GM18511 (cell line): ENCODE data around the gene SPTB.

Experiments used
- ATAC-seq: cut with Tn5 transposase; IDR thresholded peaks from one replicate; pipeline ENCODE4 v1.9.1; 2021; ENCODE audit warnings: mild to moderate bottlenecking, moderate library complexity; ENCODE audit not compliant: unreplicated experiment

SPTB gene

DNA sequence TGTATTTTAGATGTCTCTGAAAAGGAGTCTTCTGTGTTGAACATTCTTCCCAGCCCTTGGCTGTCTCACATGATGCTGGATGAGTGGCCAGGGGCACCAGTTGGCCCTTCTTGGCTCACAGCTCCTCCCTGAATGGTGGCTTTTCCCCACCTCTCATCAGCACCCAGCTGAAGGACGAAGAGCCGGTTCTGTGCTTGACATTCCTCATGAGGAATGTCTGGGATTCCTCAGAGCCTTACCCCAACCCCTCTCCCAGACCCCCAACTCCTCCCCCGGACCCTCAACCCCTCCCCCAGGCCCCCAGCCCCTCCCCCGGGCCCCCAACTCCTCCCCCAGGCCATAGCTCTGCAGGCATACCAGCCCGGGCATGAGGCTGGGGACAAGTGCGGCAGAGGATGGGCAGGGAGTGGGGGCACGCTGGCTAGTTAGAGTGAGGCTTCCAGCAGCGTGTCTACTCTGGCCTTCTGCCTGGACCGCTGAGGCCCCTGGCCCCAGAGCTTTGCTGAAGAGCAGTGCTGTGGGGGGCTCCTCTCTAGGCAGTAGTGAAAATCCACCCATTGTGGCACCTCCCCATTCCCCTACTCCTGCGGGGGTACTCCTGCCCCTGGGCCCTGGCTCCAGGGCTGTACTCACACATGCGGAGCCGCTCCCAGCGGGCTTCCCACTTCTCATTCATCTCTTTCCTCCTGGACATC, 111.2 kb downstream of the SPTB start:
- no peak for ATAC-seq

- no peak for ATAC-seq
Observed at GRCh38 chr14:64767215-64767964, 112.3 kb downstream of the SPTB start.

GRCh38 chr14:64766430-64767151, 113.1 kb downstream of the SPTB start:
- ATAC-seq = no peak

DNA sequence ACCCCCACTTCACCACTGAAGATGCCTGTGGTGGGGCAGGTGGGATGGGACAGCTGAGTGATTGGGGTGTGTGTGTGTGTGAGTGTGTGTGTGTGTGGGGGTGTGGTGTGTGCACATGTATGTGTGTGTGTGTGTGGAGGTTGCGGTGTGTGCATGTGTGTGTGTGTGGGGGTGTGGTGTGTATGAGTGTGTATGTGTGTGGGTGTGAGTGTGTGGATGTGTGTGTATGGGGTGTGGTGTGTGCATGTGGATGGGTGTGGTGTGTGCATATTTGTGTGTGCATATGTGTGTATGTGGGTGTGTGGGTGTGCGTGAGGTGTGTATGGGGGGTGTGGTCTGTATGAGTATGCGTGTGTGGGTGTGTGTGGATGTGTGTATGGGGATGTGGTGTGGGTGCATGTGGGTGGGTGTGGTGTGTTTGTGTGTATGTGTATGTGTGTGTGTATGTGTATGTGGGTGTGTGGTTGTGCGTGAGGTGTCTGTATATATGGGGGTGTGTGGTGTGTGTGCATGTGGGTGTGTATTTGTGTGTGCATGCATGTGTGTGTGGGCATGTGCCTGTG, 113.9 kb downstream of the SPTB start:
- no peak for ATAC-seq

GRCh38 chr14:64764641-64765520, 114.8 kb downstream of the SPTB start:
- peak; percentile 66 for ATAC-seq

- ATAC-seq = no peak
Observed at GRCh38 chr14:64763801-64764621, 115.7 kb downstream of the SPTB start.

GRCh38 chr14:64763085-64763782, 116.5 kb downstream of the SPTB start:
- ATAC-seq = no peak

- ATAC-seq = no peak
Observed at GRCh38 chr14:64762044-64763034, 117.4 kb downstream of the SPTB start.

GRCh38 chr14:64761441-64762043, 118.2 kb downstream of the SPTB start:
- no peak for ATAC-seq

GRCh38 chr14:64760916-64761315, 118.8 kb downstream of the SPTB start:
- no peak for ATAC-seq

GRCh38 chr14:64760146-64760755, 119.5 kb downstream of the SPTB start:
- ATAC-seq = no peak

DNA sequence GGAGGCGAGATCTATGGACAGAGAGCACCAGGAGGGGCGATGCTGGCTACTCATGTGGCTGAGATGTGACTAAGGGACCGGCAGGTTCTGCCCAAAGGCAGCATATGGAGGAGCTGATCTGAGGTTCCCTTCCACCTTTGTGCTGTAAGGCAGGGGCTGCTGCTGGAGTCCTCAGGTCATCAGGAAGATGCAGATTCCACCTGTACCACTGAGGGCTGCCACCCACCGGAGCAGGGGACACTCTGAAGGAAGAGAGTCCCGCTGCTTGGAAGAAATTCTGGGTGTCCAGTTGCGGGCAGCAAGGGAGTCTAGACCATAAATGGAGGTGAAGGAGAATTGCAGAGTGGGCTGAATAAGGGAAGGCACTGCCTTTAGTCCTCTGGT, 120.2 kb downstream of the SPTB start:
- ATAC-seq = no peak

DNA sequence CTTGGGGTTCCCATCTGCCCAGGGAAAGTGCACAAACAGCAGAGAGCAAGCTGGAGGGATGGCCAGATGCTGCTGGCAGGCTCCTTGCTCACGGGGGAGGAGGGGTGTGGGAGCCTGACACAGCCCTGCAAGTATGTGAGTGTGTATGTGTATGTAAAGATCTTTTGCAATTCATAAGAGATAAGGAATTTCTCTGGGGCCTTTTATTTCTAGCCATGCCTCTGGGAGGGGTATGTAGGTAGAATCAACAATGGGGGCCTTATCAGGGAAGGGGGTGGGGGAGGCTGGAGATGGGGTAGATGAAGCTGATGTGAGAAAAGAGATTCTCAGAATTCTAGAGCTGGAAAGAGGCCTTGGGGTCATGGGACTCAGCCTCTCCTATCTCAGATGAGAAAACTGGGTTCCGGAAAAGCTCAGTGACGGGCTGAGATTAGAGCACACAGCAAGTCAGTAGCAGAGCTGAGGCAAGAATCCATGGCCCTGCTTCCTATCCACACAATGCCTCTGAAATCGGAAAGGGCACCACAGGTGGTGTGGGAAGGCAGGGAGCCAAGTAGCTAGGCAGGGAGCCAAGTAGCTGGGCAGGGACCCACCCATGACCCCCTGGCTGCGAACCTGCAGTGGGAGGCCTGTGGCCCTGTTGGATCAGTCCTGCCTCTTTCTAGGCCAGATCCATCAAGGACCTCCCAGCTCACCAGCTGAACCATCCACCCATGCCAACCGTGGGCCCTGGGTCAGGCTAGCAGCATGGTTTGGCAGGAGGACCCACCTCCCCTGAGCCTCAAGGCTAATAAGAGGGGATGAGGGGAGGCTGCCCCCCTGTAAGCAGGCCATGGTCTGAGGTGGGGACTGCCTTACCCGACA, 120.8 kb downstream of the SPTB start:
- no peak for ATAC-seq

DNA sequence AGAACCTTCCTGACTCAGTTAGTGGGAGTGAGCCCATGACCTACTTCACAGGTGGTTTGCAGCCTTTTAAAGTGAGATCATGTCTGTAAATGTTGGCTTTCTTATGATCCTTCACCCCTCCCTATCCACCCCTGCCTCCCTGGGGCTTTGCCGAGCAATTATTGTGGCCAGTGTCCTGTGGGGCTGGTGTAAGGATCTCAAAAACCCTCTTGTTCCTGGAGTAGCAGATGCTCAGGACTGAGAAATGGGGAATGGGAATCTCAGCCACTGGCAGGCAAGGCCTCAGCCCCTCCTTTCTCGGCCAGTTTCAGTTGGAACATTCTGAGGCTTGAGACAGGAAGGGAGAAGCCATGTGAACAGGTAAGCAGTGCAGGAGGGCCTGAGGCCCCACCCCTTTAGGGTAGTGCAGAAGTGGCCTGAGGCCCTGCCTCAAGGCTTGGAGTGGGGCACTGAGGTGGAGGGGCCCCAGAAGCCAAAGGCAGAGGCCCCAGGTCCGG, 121.6 kb downstream of the SPTB start:
- no peak for ATAC-seq

DNA sequence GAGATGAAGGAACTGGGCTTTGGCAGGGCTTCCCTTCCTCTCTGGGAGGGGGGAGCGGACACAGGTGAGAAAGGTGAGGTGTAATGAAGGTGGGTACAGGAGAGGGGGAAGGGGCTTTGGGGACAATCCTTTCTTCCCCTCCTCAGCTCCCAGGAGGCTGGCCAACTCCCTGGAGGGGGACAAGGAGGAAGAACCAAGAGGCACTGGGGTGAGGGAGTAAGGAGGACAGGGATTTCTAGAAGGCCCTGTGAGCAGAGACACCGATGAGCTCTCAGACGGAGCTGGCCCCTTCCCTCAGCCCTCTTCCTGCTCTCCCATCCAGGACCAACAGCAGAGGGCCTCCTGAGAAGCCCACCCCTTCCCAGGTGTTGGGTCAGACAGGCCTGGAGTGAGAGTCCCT, 122.1 kb downstream of the SPTB start:
- ATAC-seq = no peak

DNA sequence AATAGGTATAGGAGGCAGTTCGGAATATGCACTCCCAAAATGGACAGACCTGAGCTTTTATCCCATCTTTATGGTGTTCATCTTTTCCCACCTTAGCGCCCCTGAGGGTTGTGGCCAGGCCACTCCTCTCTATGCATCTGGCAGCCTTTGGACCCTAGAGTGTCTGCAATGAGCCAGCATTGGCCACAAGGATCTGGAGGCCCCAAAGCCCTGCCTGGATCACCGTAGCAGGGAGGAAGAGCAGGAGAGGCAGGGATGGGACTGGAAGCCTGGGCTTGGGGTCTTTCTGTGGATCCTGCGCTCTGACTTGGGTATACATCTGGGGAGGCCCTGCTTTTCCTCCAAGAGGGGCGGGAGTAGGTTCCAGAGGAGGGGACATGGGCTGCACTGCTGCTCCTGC, 123.0 kb downstream of the SPTB start:
- no peak for ATAC-seq
